ENCODE results near the gene PELI3. TPM values are rescaled to one million over a fixed set of nuclear protein-coding genes. Genes with fewer than 3 reads are reported as not detected.

Gene PELI3
- total RNA-seq, 4 donors from 2014 or later = 14.4 to 26.4 (median 20.4) TPM

DNA sequence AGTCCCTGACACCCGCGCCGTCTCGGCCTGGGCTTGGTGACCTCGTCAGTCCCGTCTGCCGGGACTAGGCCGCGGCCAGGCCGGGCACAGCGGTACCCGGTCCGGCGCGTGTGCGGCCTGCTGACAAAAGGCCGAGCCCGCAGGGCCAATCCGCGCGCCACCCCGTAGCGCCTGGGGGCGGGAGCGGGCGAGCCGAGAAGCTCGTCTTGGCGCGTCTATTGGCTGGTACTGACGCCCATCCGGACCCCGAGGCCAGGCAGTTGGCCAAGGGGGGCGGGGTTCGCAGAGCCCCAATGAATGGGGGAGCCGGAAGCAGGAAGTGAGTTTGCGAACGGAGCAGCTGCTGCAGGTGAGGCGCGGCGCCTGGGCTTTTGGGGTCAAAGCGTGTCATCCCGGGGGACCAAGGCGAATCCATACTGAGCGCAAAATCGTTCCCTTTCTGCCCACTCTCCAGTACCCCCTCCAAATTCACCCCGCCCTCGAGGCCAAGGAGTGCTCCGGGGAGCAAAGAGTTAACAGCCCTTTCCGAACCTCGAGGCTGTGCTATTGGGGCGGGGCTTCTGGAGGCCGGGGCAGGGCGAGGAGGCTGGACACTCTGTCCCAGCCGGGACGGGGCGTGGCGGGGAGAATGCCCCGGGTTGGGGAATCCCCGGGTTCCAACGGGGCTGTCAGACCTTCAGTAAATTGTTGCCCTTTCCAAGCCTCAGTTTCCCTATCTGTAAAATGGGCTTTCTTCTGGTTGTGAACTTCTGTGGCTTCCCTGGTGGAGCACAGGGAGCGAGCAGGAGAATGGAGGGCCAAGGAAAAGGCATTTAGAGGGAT lies 13.6 kb downstream of the PELI3 start, which contains the start of gene DPP3:
Gene DPP3, plus strand, starts transcription at position 318 of the 822 bp plus-strand sequence. CDS start 1,767 bp downstream, outside the sequence.
- no peaks in the 10 kb centered on the region for H3K27me3 ChIP-seq
- peaks cover 0 to 43% (median 0%) of the 10 kb centered on the region in 3 donors for H3K36me3 ChIP-seq
- H3K9me3 ChIP-seq = no peaks in the 10 kb centered on the region
- peak within 1 kb of the TSS; percentile 57 to 98 (median 78) for H3K4me3 ChIP-seq
- H3K4me1 ChIP-seq = peaks cover 0 to 26% (median 9%) of the 10 kb centered on the region in 4 donors
- TF ChIP-seq POLR2A (IDR thresholded peaks at IDR 0.05) (peak; percentile 83 to 89), EP300 (IDR thresholded peaks at IDR 0.05) (peak; percentile 64 to 94)
- TF ChIP-seq, protein P1, sequence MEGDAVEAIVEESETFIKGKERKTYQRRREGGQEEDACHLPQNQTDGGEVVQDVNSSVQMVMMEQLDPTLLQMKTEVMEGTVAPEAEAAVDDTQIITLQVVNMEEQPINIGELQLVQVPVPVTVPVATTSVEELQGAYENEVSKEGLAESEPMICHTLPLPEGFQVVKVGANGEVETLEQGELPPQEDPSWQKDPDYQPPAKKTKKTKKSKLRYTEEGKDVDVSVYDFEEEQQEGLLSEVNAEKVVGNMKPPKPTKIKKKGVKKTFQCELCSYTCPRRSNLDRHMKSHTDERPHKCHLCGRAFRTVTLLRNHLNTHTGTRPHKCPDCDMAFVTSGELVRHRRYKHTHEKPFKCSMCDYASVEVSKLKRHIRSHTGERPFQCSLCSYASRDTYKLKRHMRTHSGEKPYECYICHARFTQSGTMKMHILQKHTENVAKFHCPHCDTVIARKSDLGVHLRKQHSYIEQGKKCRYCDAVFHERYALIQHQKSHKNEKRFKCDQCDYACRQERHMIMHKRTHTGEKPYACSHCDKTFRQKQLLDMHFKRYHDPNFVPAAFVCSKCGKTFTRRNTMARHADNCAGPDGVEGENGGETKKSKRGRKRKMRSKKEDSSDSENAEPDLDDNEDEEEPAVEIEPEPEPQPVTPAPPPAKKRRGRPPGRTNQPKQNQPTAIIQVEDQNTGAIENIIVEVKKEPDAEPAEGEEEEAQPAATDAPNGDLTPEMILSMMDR (IDR thresholded peaks at IDR 0.05) = peak in 2 of 5 experiments; percentile 43 to 44
- DNase-seq (ENCODE audit: low spot score in 2 of 2) = peak; percentile 95
- 1 to 2% methylated on average over 30 to 51 of the region's 62 CpGs for WGBS, 2 donors
- peak within 1 kb of the TSS; percentile 73 to 94 (median 91) for H3K27ac ChIP-seq

DNA sequence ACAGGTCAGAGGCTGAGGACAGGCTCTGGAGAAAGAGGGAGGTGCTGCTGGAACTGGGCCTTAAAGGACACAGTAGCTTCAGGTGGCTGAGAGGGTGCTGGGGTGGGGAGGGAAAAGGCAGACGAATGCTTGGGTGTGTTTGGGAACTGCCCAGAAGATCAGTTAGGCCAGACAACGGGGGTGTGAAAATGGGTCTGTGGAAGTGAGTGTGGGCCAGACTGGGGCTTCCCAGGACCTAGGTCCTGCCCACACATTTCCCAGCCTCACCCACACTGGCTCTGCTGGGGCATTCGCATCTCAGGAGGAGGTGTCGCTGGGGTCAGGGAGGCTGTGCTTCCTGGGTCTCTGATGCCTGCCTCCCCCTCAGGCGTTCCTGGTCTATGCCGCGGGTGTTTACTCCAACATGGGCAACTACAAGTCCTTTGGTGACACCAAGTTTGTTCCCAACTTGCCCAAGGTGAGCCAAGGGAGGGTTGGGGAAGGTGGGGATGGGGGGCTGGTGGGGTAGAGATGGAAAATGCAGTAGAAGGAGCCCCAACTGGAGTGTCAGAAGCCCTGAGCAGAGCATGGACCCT lies 18.2 kb downstream of the PELI3 start:
- Histone ChIP-seq H3K36me3 (peaks cover 0 to 70% (median 0%) of the 10 kb centered on the region in 3 donors), H3K4me3 (no peak overlapping the region), H3K27me3 (no peaks in the 10 kb centered on the region), H3K4me1 (peaks cover 0 to 9% (median 3%) of the 10 kb centered on the region in 4 donors), H3K27ac (no peak overlapping the region), H3K9me3 (no peaks in the 10 kb centered on the region)
- 77 to 84% methylated on average over 7 of the region's 7 CpGs for WGBS, 2 donors
- no peak for TF ChIP-seq EP300 (IDR thresholded peaks at IDR 0.05)
- no peak for TF ChIP-seq POLR2A (IDR thresholded peaks at IDR 0.05)
- TF ChIP-seq, protein P1 (IDR thresholded peaks at IDR 0.05) = no peak
- no peak for DNase-seq (ENCODE audit: low spot score in 2 of 2)

DNA sequence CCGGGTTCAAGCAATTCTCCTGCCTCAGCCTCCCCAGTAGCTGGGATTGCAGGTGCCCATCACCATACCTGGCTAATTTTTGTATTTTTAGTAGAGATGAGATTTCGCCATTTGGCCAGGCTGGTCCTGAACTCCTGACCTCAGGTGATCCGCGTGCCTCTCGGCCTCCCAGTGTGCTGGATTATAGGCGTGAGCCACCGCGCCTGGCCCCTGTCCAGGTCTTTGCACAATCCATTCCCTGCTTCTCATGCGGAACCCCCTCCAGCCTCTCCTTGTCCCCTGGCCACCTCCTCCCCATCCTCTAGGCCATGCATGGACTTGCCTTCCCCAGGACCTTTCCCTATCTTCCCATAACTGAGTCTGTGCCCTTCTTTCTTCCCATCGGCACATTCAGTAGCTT lies 22.3 kb downstream of the PELI3 start:
- H3K4me3 ChIP-seq = no peak overlapping the region
- H3K36me3 ChIP-seq = peaks cover 0 to 96% (median 0%) of the 10 kb centered on the region in 3 donors
- no peaks in the 10 kb centered on the region for H3K4me1 ChIP-seq
- no peaks in the 10 kb centered on the region for H3K27me3 ChIP-seq
- H3K27ac ChIP-seq = no peak overlapping the region
- TF ChIP-seq EP300 (IDR thresholded peaks at IDR 0.05) = no peak
- H3K9me3 ChIP-seq = no peaks in the 10 kb centered on the region
- no peak for DNase-seq (ENCODE audit: low spot score in 2 of 2)
- WGBS, 2 donors = 89 to 94% methylated on average over 10 of the region's 10 CpGs

DNA sequence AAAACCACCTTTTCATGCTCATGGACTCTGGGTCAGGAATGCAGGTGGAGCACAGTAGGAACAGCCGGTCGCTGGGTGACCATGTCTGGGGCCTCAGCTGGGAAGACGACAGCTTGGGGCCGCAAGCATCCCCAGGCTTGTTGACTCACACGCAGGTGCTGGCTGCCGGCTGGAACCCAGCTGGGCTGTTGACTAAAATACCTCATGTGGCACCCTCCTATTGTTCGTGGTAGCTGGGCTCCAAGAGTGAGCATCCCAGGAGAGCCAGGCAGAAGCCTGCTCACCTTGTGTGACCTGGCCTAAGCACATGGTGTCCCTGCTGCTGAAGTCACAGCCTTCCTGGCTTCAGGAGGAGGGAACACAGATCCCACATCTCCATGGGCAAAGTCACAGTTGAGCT lies 22.9 kb downstream of the PELI3 start:
- no peaks in the 10 kb centered on the region for H3K27me3 ChIP-seq
- DNase-seq (ENCODE audit: low spot score in 2 of 2) = no peak
- H3K4me3 ChIP-seq = no peak overlapping the region
- no peaks in the 10 kb centered on the region for H3K4me1 ChIP-seq
- no peak overlapping the region for H3K27ac ChIP-seq
- 88 to 97% methylated on average over 6 to 7 of the region's 7 CpGs for WGBS, 2 donors
- H3K9me3 ChIP-seq = no peaks in the 10 kb centered on the region
- peaks cover 0 to 97% (median 0%) of the 10 kb centered on the region in 3 donors for H3K36me3 ChIP-seq
- TF ChIP-seq, protein P1 (IDR thresholded peaks at IDR 0.05) = no peak
- no peak for TF ChIP-seq POLR2A (IDR thresholded peaks at IDR 0.05)

DNA sequence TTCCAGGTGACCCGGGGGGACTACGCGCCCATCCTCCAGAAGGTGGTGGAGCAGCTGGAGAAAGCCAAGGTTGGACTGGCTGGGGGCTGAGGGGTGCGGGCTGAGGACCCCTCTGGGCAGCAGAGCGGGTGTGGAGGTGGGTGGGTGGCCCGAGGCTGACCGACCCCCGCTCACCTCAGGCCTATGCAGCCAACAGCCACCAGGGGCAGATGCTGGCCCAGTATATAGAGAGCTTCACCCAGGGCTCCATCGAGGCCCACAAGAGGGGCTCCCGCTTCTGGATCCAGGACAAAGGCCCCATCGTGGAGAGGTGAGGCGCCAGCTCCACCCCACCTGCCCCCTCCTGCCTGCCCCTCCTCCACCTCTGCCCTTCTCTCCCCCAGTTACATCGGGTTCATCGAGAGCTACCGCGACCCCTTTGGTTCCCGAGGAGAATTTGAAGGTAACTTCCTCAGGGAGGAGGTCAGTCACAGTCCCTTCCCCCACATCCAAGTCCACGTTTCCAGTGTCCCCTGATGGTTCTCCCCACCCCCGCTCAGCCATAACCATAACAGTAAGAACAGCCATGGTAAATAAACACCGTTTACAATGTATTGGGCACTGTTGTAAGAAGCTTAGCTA lies 24.7 kb downstream of the PELI3 start:
- H3K9me3 ChIP-seq = no peaks in the 10 kb centered on the region
- peaks cover 0 to 97% (median 0%) of the 10 kb centered on the region in 3 donors for H3K36me3 ChIP-seq
- DNase-seq (ENCODE audit: low spot score in 2 of 2) = no peak
- no peaks in the 10 kb centered on the region for H3K27me3 ChIP-seq
- 55 to 61% methylated on average over 20 of the region's 20 CpGs for WGBS, 2 donors
- TF ChIP-seq EP300 (IDR thresholded peaks at IDR 0.05) (no peak), POLR2A (IDR thresholded peaks at IDR 0.05) (no peak)
- TF ChIP-seq, protein P1 (IDR thresholded peaks at IDR 0.05) = no peak
- no peak overlapping the region for H3K4me3 ChIP-seq
- H3K27ac ChIP-seq = no peak overlapping the region
- no peaks in the 10 kb centered on the region for H3K4me1 ChIP-seq
